NCI-H1092 (cell line): ENCODE data around the gene RHBDF2.

Experiments used
- DNase-seq: peaks from one replicate; lab custom pipeline; 2025; lab: John Stamatoyannopoulos, UW

Gene RHBDF2

DNA sequence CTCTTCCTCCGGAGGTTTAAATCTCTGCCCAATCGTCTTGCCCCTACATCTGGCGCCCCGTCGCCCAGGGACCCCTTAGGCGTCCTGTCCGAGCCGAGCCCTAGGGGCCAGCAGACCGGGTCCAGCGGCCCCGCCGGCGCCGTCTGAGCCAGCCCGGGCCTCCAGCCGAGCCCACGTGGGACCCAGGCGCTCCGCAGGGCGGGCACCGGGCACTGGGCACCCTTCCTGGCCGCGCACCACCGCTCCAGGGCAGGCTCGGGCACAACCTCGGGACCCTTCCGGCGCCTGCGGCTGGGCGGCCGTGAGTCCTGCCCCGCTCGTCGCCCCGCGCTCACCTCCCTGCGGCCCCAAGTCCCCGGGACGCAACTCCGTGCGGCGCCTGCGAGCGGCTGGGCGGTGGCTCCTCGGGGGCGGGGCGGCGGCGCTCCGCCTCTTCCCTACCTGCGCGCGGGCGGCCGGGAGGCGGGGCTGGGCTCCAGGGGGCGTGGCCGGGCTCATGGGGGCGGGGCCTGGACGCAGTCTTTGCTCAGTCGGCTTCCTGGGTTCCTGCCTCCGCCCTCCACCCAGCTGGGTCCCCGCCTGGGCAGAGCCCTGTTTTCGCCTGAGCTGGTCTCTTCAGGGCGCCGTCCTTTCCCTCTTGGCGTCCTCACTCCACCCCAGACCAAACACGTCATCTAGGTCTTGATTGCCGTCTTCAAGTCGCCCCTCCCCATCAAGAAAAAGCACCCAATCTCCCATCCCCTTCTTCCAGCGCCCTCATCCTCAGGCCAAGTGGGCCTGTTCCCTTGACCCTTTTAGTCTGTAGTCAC lies at the start of gene RHBDF2:
Gene RHBDF2, minus strand, starts transcription at position 406 of the 809 bp plus-strand sequence. CDS start 19,899 bp downstream, outside the sequence.
- DNase-seq = peak; percentile 36

DNA sequence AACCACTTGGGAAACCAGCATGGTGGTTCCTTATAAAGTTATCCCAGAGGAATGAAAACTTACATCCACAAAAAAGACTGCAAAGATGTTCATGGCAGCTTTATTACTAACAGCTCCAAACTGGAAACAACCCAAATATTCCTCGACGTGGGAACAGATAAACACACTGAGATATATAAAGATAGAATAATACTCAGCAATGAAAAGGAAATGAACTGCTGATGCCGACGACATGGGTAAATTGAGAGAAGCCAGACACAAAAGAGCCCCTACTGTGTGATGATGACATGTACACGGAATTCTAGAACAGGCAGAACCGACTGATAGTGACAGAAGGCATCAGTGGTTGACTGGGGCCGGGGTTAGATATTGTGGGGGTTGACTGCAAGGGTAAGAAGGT lies 48.3 kb upstream of the RHBDF2 start:
- no peak for DNase-seq

- DNase-seq = no peak
Measured at GRCh38 chr17:76549215-76549518, 47.9 kb upstream of the RHBDF2 start.

- no peak for DNase-seq
Measured at GRCh38 chr17:76548378-76549214, 47.4 kb upstream of the RHBDF2 start.

DNA sequence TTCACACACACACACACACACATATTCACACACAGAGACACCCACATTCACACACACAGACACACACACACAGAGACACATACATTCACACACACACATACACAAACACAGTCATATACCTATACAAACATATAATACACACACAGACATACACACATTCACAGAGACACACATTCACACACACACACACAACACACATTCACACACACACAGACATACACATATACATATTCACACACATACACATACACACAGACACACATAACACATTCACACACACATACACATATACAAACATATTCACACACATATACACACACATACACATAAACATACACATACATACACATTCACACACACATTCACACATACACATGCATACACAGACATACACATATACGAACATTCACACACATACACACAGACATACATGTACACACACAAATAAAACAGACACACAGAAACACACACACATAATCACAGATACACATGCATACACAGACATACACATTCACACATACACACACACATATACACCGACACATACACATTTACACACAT lies 46.5 kb upstream of the RHBDF2 start:
- DNase-seq = no peak

GRCh38 chr17:76547183-76547641 lies 46.0 kb upstream of the RHBDF2 start:
- DNase-seq = peak; percentile 69

GRCh38 chr17:76546556-76547182 lies 45.4 kb upstream of the RHBDF2 start:
- DNase-seq = no peak

- no peak for DNase-seq
Measured at GRCh38 chr17:76545918-76546555, 44.8 kb upstream of the RHBDF2 start.

DNA sequence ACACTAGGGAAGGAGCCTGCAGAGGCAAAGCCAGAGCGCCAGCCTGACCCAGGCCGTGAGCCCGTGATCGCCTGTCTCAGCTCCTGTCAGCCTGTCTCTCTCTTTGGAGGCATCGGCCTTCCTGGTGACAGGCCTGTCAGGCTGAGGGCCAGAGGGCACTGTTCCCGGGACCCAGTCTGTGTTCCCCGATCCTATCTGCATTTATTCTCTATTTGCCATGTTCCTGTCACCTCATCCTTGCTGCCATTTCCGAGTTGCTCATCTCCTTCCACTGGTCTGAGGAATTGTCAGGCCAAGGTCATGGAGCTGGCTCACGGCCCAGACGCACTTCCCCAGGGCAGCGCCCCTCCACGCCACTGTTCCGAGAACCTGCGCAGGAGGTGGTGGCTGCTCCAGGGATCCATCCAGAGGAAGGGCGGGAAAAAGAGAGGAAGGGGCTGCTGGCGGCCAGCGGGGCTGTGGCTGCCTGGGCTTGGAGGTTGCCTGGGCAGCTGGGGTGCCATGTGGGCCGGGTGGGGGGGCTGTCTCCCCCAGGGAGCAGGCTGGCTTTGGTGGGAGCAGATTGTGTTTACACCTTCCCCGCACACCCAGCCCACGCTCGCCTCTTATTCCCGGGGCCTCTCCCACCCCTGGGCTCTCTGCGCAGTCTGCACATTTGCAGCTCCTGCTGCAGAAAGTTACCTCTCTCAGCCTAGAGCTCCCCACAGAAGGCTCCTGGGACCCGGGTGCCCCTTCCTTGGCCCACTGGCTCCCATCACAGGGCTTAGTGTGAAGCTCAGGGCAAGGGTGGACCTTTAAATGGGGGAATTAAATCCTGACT lies 43.5 kb upstream of the RHBDF2 start:
- no peak for DNase-seq

DNA sequence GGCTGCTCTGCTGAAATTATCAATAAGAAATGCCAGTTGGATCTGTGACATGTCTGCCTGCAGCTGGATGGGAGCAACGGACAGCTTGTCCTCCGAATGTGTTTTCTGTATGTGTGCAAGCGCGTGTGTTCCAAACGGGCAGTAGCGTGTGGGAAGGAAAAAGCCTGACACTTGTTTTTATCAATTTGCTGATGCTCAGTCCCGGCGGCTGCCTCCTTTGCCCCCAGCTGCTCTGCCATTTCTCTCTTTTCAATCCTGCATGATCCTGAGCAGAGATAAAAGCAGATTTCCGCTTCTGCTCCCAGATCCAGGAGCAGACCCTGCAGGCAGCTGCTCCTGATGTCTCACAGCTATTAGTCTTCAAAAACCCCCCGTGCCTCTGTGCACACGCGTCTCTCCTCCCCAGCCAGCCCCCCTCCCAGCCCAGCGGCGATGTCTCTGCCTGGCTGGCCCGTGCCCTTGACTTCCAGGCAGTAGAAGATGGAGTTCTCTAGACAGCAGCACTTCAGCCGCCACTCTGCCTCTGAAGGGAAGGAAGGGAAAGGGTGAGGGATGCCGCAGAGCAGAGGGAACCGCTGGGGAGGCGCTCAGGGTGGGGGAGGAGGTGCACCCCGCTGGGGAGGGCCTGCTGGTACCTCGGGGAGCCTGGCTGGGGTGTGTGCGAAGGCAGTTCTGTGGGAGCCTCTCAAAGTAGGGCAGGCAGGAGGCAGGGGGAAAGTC lies 42.8 kb upstream of the RHBDF2 start:
- peak; percentile 15 for DNase-seq

DNA sequence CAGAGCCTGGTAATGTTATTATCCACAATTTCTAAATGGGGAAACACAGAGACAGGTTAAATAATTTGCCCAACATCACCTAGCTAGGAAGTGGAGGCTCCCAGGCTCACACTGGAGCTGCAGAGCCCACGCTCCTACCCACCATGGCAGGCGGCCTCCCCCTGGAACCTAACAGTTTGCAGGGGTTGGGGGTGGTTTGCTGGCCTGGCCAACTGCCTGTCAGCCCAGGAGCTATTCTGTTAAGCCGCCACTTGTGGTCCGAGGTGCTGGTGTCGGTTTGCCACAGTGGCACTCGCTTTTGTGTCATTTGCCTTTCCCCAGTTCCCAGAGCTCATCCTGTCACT lies 42.2 kb upstream of the RHBDF2 start:
- DNase-seq = no peak

DNA sequence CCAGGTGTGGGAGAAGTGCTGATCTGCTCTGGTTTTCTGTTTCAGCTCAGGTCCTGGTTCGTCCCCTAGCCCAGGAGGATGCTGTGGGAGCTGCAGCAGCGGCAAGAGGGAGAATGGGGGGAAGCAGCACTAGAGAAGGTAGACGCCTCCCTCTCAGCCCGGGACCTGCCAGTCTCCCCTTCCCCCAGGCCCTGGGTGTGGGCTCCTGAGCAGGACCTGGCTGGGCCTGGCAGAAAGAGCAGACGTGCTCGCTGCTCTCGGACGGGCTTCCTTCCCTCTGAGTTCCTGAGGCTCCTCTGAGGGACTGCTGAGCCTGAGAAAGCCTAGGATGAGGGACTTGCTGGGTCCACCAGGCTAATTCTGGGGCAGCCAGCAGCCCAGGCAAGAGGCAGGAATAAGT lies 41.8 kb upstream of the RHBDF2 start:
- DNase-seq = no peak

DNA sequence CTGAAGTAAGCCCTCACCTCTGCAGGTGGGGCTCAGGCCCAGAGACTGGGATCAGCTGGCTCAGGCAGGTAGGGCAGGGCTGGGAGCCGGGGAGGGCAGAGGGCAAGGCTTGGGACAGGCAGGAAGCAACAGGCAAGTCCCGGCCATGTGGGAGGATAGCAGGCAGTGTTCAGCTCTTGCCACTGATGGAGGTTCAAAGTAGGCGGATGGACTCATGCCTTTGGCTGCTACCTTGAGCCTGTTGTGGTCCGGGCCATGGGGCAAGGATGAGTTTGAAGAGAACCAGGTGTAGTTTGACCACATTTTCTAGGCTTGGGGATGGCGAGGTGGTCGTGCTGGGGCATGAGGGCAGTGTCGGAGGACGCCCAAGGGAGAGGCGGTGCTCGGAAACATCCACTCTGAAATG lies 41.3 kb upstream of the RHBDF2 start:
- no peak for DNase-seq

- no peak for DNase-seq
Measured at GRCh38 chr17:76541739-76542454, 40.7 kb upstream of the RHBDF2 start.

DNA sequence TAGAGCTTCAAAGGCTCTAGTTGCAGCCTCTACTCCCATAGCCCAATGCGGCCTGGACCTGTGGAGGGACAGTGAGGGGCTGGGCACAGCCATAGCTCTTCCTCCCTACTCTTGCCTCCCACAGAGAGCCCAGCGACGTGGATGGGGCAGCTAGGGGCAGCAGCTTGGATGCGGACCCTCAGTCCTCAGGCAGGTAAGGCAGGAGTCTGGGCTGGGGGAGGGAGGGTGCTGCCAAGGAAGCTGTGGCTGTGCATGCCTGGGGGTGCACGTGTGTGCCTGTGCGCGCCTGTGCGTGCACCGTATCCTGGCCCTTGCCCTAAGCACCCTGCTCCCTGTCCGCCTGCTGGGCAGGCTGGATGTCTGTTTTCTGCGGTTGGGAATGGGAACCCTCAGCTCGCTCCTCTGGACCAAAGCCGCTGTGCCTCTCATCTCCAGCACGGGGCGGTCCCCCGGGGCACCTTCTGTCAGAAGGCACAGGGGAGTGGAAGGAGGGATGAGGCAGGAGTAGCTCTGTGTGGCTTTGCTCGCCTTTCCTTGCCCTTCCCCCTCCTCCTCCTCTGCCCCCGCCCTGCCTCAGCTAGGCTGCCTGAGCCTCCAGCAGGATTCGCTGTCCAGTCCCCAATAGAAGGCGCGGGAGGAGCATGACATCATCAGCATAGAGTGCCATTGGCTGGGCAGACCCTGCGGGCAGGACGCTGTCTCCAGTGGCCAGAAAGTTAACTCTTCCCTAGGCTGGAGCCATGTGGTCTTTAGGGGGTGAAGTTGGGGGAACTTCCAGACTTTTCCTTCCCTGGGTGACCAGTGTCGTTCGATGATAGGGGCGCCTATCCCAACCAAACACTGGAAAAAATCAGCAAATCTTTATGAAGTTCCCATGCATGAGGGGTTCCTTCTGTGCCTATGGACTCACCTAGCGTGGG lies 39.4 kb upstream of the RHBDF2 start:
- DNase-seq = peak; percentile 90

DNA sequence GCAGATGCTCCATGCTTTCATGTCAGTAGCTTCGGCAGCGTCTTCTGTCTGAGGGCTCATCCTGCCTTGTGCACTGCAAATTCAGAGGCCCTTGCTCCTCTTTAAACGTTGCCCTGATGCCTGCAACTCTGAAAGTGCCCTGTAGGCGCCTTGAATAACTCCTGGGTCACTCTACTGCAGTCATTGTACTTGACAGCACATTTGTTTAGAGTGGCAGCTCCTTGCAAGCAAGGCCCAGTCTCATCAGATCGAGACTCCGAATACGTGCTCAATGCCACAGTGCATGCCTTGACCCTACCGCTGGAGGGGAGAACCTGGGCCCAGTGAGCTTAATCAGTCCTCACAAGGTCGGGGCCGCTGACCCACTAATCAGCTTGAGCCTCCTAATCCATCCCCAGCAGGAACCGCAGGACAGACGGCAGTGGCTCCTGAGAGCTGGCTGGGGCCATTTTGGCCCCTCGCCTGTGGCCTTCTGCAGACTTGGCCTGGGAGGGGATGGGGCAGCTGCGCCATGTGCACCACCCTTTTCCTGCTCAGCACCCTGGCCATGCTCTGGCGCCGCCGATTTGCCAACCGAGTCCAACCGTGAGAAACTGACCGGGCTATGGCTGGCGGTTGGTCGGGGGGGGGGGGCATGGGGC lies 38.5 kb upstream of the RHBDF2 start, which contains the start of gene PRCD:
Gene PRCD, plus strand, starts transcription at position 414 of the 641 bp plus-strand sequence. Its CDS starts 98 bp downstream, at position 512.
- DNase-seq = no peak

GRCh38 chr17:76538941-76539570 lies 37.8 kb upstream of the RHBDF2 start:
- no peak for DNase-seq
